HG03378 (cell line): Measurements from ENCODE around the gene CDC27.
"Not testable (repeated sequence)": the region's sequence is repeated elsewhere in the genome, so short reads cannot be mapped to it uniquely, and the experiment has no call there.

Source experiments
- ATAC-seq: cut with Tn5 transposase; IDR thresholded peaks from one replicate; pipeline ENCODE4 v1.9.1; 2021; ENCODE audit warnings: mild to moderate bottlenecking, moderate library complexity; ENCODE audit not compliant: unreplicated experiment

The CDC27 gene, protein sequence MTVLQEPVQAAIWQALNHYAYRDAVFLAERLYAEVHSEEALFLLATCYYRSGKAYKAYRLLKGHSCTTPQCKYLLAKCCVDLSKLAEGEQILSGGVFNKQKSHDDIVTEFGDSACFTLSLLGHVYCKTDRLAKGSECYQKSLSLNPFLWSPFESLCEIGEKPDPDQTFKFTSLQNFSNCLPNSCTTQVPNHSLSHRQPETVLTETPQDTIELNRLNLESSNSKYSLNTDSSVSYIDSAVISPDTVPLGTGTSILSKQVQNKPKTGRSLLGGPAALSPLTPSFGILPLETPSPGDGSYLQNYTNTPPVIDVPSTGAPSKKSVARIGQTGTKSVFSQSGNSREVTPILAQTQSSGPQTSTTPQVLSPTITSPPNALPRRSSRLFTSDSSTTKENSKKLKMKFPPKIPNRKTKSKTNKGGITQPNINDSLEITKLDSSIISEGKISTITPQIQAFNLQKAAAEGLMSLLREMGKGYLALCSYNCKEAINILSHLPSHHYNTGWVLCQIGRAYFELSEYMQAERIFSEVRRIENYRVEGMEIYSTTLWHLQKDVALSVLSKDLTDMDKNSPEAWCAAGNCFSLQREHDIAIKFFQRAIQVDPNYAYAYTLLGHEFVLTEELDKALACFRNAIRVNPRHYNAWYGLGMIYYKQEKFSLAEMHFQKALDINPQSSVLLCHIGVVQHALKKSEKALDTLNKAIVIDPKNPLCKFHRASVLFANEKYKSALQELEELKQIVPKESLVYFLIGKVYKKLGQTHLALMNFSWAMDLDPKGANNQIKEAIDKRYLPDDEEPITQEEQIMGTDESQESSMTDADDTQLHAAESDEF

DNA sequence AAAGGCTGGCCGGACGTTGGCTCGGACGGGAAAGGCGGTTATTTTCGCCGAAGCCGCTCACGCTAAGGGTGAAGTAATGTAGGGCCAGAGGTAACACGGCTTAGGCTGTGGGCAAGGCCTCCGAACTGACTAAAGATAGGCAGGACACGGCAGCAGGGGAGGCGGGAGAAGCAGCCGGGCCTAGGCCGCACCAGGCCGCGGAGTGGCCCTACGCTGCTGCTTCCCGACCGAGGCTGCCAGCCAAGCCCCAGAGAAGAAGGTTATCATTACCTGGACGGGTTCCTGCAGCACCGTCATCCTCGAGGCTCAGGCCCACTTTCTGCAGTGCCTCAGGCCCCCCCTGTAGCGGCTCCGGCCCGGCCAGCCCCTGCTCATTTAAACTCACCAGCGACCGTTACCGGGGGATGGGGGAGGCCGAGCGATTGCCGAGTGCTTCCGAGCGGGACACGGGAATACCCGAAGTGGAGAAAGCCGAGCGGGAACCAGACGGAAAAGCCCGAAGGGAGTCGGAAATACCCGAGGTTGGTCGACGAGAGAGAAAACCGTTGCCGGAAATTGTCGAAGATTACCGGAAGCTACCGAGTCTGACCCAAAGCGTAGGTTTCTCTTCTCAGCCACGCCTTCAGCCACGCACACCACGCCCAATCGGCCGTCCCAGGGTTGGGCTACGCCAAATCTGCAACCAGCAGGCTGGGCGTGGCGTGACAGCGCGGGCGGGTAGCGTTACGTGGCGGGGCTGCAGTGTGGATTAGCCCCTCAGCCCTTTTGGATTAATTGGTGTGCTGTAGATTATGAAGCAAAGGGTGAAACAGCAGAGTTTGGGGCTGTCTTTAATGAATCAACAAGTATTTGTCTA lies at the start of gene CDC27:
TSS of gene CDC27 (minus strand) at position 420 of the 856 bp plus-strand sequence. CDS start at position 297, 123 bp downstream.
- peak; percentile 86 for ATAC-seq

DNA sequence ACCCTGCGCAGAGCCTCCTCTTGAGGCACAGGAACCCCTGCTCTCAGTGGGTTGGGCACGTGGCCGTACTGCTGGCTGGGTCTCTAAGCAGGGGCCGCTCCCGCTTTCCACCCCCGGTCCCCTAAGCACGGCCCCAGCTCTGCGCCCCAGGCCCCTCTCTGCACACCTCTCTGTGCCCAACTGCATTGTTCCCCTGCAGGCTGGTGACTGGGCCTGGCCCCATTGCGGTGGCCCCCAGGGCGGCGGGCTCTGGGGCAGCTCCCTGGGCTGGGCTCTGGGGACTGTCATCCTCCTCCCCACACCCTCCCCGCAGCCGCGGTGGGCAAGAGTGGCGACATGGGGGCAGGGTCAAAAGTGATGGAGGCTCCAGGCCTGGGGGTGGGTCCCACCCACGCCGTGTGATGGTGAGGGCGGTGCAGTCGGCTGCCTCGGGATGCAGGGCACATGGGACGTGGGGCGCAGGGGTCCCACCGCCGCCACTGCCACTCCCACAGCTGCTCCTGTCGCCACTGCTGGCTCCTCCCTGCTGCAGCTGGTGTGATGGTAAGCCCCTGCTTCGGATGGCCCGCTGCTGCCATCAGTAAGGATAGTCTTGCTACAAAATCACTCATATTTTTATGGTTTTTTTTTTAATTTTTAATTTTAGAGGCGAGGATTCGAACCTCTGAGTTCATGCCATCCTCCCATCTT lies 49.4 kb upstream of the CDC27 start:
- no peak for ATAC-seq

DNA sequence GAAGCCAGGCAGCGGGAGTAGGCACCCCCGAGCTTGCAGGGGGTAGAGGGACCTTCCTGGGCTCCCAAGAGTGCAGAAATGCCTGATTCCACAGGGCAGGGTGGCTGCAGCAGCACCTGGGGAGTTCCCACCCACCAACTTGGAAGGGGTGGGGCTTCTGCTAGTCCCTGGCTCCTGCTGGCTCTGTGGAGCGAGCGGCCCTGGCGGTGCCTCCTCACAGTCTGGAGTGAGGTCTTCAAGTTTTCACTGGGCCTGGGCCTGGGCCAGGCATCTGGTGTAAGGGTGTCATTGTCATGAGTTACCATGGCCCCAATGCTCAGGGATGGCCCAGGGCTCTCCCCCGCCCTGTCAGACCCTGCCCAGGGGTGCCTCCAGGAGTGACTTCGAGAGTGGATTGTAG lies 48.7 kb upstream of the CDC27 start:
- no peak for ATAC-seq

DNA sequence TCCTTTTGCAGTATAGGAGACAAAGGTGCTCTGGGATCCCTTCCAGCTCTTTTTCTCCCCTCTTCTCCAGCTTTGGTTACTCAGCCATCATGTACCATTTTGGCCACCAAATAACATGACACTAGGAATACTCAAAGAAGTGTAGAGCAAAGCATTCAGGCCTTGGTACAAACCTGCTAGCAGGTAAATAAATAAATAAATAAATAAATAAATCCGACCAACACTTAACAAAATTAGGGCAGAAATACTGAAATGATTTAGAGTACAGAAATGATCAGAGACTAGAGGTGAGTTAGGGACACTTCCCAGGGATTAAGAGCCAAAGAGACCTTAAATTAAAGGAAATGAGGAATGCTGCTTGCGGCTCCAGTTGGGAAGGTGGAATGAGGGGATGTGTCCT lies 46.8 kb upstream of the CDC27 start:
- no peak for ATAC-seq

DNA sequence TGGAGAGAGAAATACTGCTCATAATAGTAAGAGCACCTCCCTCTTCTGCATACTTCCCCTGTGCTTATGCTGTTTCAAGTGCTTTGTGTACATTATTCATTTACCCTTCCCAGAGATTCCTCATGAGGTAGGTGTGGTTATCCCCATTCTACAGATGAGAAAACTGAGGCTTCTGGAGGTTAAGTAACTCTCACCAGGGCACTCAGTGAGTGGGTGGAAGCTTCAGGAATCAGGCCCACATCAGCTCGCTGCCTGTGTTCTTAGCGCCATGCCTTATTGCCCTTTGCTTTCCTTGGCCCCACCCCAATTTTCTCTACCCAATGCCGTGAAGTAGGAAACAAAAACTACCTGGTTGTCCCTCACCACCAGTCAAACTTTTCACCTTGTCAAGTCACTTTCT lies 46.4 kb upstream of the CDC27 start:
- ATAC-seq = no peak

DNA sequence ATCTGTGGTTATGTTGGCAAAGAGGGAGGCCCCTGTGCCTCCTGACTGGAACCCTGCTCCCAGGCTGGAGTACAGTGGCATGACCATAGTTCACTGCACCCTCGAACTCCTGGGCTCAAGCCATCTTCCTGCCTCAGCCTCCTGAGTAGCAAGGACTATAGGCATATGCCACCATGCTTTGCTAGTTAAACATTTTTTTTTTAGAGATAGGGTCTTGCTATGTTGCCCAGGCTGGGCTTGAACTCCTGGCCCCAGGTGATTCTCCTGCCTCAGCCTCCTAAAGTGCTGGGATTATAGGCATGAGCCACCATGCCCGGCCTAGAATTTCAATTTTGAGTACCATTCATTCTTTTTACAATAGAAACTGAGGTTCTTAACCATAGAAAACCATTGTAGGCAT lies 43.4 kb upstream of the CDC27 start:
- no peak for ATAC-seq

DNA sequence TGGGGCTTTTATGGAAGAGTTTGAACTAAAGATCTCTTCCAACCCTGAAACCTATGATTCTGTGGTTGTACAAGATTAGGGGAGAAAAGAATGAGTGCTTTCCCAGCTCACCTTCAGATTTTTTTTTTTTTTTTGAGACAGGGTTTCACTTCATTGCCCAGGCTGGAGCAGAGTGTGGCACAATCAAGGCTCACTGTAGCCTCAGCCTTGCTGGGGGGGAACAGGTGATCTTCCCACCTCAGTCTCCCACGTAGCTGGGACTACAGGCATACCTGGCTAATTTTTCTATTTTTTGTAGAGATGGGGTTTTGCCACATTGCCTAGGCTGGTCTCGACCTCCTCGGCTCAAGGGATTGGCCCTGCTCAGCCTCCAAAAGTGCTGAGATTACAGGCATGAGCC lies 42.8 kb upstream of the CDC27 start:
- no peak for ATAC-seq

DNA sequence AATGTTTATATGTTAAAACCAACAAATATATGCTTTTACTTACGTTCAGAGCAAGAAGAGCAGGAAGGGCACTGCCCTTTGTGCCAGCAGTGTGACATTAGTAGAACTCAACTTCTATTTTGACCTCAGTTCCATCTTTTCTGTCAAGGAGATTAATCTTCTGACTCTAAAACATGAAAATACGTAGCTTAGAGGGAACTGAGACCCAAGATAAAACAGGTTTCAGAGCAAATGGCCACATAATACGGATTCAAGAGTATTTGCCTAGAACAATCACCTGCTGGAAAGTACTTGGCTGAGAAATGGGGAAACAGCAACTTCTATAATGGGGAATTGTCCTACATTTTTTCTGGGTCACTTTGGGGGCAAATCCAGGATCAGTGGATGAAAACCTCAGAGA lies 42.2 kb upstream of the CDC27 start:
- no peak for ATAC-seq

DNA sequence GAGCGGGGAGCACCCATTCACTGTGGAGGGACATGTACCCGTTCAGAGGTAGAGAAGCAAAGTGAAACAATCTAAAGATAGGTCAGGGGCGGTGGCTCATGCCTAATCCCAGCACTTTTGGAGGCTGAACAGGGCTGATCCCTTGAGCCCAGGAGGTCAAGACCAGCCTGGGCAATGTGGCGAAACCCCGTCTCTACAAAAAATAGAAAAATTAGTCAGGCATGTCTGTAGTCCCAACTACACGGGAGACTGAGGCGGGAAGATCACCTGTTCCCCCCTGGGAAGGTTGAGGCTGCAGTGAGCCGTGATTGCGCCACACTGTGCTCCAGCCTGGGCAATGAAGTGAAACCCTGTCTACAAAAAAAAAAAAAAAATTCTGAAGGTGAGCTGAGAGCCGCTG lies 41.8 kb upstream of the CDC27 start:
- no peak for ATAC-seq

DNA sequence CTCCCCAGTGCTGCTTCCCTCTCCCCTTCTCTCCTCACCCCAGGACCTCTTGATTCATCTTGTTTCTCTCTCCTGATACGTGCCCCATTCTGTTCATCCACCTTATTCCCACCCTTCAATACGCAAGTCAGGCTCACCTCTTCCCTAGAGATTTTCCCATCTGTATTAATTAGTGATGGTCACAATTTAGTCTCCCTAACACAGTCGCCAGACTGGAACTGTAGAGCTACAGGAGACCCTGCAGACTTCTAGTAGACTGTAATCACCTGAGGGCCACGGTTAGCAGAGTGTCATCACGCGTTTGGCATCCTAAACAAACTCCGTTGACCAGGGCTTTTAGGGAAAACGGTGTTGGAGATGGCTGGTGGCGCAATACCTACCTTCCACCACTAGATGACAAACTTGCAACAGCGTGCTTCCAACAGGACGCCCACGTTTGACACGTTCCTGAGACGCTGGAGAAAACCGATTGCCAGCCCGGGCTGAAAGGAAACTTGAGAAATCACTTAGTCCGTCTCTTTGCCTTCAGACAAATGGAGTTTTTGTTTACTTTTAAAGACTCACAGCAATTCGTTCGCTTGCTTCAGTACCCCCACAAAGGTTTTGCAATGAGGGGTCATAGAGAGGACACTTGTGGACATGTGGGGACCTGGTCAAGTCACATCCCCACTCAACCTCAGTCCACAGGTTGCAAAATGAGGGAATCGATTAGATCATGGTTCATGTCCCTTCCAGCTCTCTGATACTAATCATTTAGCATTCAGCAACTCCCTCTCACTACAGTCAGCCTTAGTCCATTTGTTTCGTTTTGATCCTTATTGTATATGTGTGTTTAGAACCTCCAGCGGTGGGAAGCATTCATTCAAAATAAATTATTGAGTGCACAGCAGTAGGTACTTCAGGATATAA lies 40.7 kb upstream of the CDC27 start:
- ATAC-seq = peak; percentile 60

DNA sequence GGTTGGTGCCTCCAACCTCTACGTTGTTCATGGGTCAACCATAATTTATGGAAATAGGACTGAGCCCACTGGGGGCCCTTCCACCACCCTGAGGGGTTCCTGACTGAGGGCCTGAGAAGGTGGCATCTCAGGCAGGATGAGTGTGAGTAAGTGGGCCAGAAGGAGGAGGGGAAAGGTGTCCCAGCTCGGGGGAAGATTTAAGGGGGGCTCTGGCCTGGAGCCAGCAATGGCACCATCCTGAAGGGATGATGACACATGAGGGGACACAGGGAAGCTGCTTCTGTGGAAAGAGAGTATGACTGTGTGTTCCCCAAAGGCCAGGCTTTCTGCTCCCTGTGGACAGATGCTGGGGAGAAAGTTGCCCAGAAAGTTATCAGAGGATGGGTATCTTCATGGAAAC lies 38.8 kb upstream of the CDC27 start:
- ATAC-seq = no peak

DNA sequence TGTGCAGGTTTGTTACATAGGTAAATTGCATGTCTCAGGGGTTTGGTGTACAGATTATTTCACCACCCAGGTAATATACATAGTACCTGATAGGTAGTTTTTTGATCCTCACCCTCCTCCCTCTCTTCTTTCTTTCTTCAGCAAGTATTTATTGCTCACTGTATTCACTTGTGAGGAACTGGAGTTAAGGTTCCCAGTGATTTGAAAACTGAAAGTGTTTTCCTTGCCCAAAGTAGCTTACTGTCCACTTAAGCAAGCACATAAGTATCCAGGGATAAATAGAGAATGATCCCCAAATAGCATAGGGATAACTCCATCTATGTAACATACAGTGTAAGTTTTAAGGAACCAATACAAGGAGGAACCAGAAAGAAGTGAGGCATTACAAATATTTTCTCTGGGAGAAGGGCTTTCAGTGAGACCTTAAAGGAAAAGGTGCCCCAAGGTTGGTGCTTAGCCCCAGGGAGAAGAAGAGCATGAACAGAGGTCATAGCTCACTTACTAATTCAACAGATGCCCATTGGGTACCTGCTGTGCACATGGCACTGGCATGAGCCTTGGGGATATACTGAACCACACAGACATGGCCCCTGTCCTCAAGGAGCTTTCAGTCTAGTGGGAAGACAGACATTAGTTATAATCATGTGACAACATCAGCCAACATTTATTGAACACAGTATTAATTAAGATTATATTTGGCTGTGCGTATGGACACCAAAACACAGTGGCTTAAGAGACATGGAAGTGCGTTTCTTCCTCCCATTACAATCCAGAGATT lies 37.0 kb upstream of the CDC27 start:
- no peak for ATAC-seq

DNA sequence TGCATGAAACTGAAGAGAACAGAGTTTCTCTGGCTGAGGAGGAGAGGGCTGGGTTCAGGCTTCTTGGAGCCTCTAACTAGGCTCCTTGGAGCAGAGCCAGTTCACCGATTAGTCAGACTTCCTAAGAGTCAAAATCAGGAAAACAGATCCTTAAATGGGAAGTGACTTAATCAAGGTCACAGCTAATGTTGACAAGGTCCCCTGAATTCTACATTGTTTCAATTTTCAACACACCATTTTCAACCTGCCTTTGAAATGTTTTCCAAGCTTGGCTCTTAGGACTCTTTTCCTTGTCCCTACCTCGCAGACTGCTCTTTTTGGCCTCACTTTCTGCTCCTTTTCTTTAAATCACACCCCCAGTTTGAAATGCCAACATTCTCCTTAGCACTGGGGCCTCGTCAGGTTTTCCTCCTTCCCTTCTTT lies 36.4 kb upstream of the CDC27 start:
- no peak for ATAC-seq

DNA sequence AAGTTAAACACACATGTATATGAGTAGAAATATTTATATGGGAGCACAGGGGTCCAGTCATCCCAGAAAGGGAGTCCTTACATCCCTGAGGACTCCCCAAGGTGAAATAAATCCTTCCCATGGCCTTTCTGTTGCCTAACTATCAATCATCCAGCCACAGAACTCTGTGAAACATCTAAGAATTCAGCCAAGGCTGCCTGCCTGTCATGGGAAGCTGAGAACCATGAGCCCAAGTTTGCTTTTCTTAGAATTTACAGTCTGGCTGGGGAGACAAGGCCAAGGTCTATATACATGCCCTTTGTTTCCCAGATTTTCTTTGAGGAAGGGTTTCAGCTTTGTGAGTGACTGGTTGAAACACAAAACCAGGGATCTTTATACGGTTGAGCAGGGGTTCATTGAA lies 35.9 kb upstream of the CDC27 start:
- ATAC-seq = no peak

DNA sequence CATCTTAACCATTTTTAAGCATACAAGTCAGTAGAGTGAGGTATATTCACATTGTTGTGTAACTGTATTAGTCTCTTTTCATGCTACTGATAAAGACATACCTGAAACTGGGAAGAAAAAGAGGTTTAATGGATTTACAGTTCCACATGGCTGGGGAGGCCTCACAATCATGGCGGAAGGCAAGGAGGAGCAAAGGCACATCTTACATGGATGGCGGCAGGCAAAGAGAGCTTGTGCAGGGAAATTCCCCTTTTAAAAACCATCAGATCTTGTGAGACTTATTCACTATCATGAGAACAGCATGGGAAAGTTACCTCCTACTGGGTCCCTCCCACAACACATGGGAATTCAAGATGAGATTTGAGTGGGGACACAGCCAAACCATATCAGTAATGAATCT lies 35.0 kb upstream of the CDC27 start:
- not testable (repeated sequence) for ATAC-seq

DNA sequence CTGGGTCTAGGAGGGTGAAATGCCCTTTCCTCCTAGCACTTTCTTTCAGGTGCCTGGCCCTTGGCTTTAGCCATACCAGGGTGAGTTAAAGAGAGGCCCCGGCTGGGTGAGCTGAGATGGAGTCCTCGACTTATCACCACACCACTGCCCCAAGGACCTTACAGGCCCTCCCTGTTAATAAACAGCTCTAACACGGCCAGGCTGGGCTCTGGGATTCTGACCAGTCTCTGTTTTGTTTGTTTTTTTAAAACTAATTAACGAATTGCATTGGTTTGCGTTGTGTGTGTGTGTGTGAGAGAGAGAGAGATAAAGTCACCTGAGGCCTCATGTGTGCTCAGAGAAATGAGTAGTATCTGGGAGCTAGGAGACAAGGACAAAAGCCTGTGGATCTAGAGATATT lies 34.4 kb upstream of the CDC27 start:
- no peak for ATAC-seq

DNA sequence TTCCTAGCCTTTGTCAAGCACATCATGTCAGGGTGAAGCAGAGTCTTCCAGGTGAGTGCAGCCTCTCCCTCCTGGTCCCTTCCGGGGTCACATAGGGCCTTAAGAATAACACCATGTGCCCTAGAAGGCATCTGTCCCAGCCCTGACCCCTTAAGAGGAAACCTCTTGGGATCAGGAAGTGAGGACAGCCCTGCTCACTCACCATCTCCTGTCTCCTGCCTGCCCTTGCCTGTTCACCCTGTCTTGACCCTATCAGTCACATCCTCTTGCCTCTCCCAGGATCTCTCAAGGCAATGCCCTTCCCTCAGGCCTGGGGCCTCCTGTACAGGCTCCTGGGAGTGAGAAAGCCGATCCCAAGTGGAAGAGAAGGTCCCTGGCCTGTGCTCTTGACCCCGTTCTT lies 33.9 kb upstream of the CDC27 start:
- no peak for ATAC-seq

DNA sequence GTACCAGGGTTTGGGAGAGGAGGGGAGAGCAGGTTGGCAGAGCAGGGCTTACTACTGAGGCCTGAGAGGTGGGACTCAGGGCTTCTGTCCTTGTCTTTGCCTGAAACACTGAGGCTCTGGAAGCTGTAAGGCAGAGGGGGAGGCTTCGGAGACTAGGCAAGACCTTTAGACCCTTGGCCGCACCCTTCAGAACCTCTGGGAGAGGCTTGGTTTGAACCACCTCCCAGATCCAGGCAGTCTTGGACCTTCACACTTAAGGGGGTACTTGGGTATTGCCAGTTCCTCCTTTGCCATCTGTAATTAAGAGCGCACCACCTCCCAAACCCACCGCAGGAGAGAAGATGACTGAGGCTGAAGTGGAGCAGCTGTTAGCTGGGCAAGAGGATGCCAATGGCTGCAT lies 33.0 kb upstream of the CDC27 start:
- ATAC-seq = no peak

DNA sequence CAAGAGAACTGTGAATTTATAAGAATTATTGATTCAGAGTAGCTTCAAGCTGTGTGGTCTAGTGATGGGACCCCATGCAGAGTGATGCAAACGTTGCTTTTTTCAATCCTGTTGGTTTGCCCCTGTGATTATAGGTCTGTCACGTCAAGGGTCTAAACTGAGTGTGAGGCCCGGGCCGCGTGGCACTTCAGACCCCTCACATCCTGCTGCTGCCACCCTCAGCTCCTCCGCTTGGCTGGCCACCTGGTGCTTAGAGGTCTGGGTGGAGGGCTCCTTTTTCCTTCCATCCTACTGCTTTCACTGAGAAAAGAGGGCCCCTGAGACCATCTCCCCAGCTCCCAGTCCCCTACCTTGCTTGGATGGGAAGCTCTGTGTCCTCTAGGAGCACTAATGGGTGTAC lies 32.1 kb upstream of the CDC27 start:
- no peak for ATAC-seq
